Aorta (tissue), 5 donors: ENCODE results near the gene CXorf65. TPM values are rescaled to one million over a fixed set of nuclear protein-coding genes. Genes with fewer than 3 reads are reported as not detected.

Experiments used
- ATAC-seq: fragments of 200-7000 bp; cut with Tn5 transposase; one replicate; pipeline ENCODE4 v1.9.1; 2022; ENCODE audit warnings: moderate library complexity; ENCODE audit not compliant: low FRiP score
- DNase-seq, 2 donors: peaks; one replicate each; pipeline ENCODE4 v3.0.0-alpha.2; 2020
- H3K27ac ChIP-seq, 2 donors: one replicate each; pipeline ENCODE4 v1.5.1; 2013; ENCODE audit warnings: low read length in 2 of 2, mild to moderate bottlenecking in 2 of 2, moderate library complexity in 2 of 2, control low read depth in 1 of 2, inconsistent platforms in 1 of 2, low read depth in 1 of 2
- H3K27me3 ChIP-seq, 2 donors: one replicate each; pipeline ENCODE4 v1.6.1; 2013; ENCODE audit warnings: control low read depth in 1 of 2, low read length in 1 of 2, mild to moderate bottlenecking in 1 of 2, moderate library complexity in 1 of 2; ENCODE audit not compliant: insufficient read depth in 2 of 2, control insufficient read depth in 1 of 2
- H3K36me3 ChIP-seq, 2 donors: one replicate each; pipeline ENCODE4 v1.6.1; 2013; ENCODE audit warnings: control low read depth in 1 of 2, low read length in 1 of 2, mild to moderate bottlenecking in 1 of 2; ENCODE audit not compliant: insufficient read depth in 2 of 2, control insufficient read depth in 1 of 2
- H3K4me1 ChIP-seq, 2 donors: one replicate each; pipeline ENCODE4 v1.6.1; 2013; ENCODE audit warnings: low read length in 2 of 2, control low read depth in 1 of 2, mild to moderate bottlenecking in 1 of 2, moderate library complexity in 1 of 2; ENCODE audit not compliant: insufficient read depth in 2 of 2, control insufficient read depth in 1 of 2
- H3K4me3 ChIP-seq, 2 donors: one replicate each; pipeline ENCODE4 v1.5.1; 2013; ENCODE audit warnings: low read length in 2 of 2, control low read depth in 1 of 2, mild to moderate bottlenecking in 1 of 2
- H3K9me3 ChIP-seq: one replicate; pipeline ENCODE4 v1.6.1; 2013; ENCODE audit warnings: mild to moderate bottlenecking, low read length; ENCODE audit not compliant: control insufficient read depth
- WGBS, 2 donors: extraction: QIAGEN DNeasy Blood & Tissue Kit; methylation state at CpG; one replicate each; pipeline ENCODE4 v1.1.7; 2013; 5-methylcytosine and 5-hydroxymethylcytosine counted together
- intact Hi-C, 2 donors: fragments of 100-400 bp; cut with DNase I; formaldehyde crosslinking; loops; one replicate each; pipeline versions ENCODE4 v1.14.2 to v1.15.0; 2022
- polyA plus RNA-seq, 2 donors: library from polyadenylated mRNA; stranded (reverse); fragments of 200-250 nt; gene quantifications; one replicate each; pipeline ENCODE4 v1.2.3, GENCODE V29; 2013
- total RNA-seq, 2 donors: library from RNA; stranded (reverse); fragmentation: NEBNext Ultra II Directional; extraction: Animal tissue kit (Norgen Biotek cat#: 25700); gene quantifications; one replicate each; pipeline ENCODE4 v1.2.1, GENCODE V29; 2021
- donor health status: healthy with polysubstance abuse.
- donor health status: Bipolar disorder and iron deficiency.
- donor health status: DM: no; HTN: no; CAD: no.
- donor health status: DM: no; HTN: no; CAD: no.
- donor health status: DM: yes; HTN: yes; CAD: no.

Gene CXorf65
- total and polyA plus RNA-seq, 4 donors, result 0.26 TPM; not detected in 3

DNA sequence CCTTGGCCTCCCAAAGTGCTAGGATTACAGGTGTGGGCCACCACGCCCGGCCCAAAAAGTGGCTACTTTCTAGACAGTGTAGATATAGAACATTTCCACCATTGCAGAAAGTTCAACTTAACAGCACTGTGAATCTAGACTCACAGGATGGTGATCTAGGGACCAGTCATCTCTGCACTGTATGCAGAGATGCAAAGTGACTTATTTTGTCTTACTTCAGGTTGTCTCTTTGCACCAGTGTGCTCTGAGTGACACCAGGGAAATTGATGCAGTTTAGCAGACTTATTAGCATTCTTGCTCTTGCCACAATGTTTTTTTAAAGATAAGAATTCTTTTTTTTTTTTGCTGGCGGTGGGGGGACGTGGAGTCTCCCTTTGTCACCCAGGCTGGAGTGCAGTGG lies 23.7 kb downstream of the CXorf65 start:
- Histone ChIP-seq H3K36me3 (no peaks in the 10 kb centered on the region), H3K4me1 (no peaks in the 10 kb centered on the region), H3K9me3 (no peaks in the 10 kb centered on the region), H3K27ac (no peak overlapping the region), H3K27me3 (no peaks in the 10 kb centered on the region), H3K4me3 (no peak overlapping the region)
- ATAC-seq, result no peak
- DNase-seq, result no peak
- intact Hi-C loops, result no loop called here
- 45 to 51% methylated on average over 4 of the region's 4 CpGs for WGBS, 2 donors

DNA sequence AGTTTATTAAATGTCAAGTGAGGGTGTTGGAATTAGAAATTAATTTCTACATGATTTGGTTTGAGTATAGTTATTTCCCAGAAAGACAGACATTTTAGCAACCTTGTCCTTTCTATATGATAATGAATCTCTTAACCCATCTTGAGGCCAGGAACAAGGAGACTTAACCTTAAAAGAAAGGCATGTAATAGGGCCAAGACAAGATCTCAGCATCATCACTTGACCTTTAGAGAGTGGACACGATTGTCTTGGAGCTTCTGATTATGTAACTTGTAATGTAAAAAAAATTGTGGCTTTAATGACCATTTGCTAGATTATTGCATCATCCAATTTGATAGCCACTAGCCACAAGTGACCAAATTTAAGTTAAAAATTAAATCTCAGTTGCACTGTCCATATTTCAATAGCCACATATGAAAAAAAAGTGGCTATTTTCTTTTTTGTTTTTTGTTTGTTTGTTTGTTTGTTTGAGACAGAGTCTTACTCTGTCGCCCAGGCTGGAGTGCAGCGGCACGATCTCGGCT lies 24.4 kb downstream of the CXorf65 start:
- Histone ChIP-seq H3K4me1 (no peaks in the 10 kb centered on the region), H3K36me3 (no peaks in the 10 kb centered on the region), H3K4me3 (no peak overlapping the region), H3K27me3 (no peaks in the 10 kb centered on the region), H3K9me3 (no peaks in the 10 kb centered on the region), H3K27ac (no peak overlapping the region)
- ATAC-seq (no peak), DNase-seq (no peak)
- 79 to 86% methylated on average over 5 of the region's 5 CpGs for WGBS, 2 donors
- intact Hi-C loops, result no loop called here

DNA sequence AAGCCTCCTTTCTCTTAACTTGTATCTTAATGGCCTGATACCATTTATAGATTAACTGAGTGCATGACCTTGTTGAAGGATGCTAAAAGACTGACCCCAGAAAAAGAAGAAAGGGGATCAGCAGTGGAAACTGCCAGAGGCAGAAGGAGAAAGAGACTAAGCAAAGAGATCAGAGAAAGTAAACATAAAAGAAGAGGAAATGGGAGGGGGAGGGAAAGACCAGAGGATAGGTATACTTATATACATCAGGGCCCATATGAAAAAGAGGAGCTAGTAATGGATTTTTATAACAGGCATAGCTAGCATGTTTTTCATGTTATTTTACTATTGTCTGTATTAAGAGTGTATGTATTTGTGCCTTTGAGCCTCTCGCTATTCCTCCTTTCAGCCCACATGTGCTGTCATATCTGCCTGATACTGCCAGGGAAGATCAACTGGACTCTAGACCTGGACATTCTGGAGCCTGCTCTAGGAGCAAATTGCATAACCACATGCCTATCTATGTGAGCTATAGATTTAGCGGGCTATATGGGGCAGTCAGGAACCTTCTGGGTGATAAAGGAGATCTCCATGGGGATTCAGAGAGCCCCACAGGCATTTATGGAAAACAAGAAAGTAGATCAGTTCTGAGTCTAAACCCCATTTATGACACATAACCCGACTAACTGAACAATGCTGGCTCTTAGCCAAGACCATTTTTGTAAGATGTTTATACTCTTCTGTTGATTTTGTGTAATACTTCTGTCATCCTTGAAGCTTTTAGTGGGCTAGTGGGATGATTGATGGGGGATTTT lies 25.0 kb downstream of the CXorf65 start:
- DNase-seq (no peak), ATAC-seq (no peak)
- WGBS, 2 donors, result 39 to 41% methylated on average over 3 of the region's 3 CpGs
- H3K27ac ChIP-seq, result no peak overlapping the region
- H3K9me3 ChIP-seq, result no peaks in the 10 kb centered on the region
- intact Hi-C loops, result no loop called here
- no peaks in the 10 kb centered on the region for H3K4me1 ChIP-seq
- H3K27me3 ChIP-seq, result no peaks in the 10 kb centered on the region
- H3K36me3 ChIP-seq, result no peaks in the 10 kb centered on the region
- H3K4me3 ChIP-seq, result no peak overlapping the region

DNA sequence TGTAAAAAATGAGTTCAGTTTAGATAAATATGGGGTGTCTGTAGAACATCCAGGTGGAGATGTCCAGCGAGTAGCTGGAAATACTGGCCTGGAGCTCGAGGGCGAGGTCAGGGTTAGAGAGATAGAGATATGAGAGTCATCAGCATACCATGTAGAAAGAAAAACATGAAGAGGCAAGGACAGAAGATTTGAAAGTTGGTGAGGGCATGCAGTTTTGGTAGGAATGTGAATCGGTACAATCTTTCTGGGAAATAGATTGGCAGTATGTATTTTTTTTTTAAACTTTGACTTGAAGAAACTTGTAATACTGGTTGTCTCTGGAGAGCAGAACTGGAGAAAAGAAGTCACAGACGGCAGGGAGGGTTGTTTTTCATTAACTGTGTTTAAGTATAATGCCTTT lies 36.0 kb downstream of the CXorf65 start:
- DNase-seq (no peak), ATAC-seq (no peak)
- WGBS, 2 donors, result 60 to 76% methylated on average over 5 of the region's 5 CpGs
- Histone ChIP-seq H3K4me3 (no peak overlapping the region), H3K36me3 (no peaks in the 10 kb centered on the region), H3K27ac (no peak overlapping the region), H3K27me3 (no peaks in the 10 kb centered on the region), H3K4me1 (no peaks in the 10 kb centered on the region), H3K9me3 (no peaks in the 10 kb centered on the region)
- intact Hi-C loops, result no loop called here

DNA sequence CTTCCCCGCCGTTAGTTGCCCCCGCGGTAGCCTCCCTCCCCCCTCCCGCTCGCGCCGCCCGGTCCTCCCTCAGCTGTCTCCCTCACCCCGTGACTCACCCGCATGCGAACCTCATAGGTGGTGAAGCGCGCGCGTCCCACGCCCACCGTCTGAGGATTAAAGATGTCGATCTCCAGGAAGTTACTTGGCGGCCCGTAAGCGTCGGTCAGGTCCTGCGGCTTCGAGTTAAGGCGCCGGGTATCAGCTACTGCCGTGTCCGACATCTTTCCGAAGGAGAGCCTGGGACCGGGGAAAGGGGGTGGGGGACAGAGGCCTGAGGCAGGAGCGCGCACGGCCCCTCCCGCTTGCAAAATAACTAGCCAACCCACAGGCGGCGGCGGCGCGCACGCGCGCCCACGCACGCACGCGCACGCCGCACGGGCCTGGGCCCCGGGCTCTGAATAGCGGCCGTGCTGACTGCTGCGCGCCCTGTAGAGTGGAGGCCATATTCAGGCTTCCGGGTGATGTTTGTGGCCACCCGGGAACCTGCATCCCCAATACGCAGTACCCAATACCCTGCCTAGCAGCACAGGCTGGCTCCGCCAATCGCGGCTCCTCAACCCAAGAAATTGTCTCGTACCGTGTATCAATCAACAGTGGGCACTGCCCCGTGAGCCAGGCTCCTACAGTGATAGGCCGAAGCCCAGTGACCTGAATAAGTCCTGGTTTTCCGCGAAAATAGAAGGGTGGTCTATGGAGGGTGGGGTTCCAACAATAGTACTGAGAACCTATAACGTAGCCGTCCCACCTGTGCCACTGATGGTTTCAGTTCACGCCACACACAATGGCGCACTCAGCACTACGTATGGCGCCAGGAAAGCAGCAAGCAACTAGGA lies 38.3 kb downstream of the CXorf65 start, which contains the start of gene SNX12:
SNX12 (minus strand) TSS at position 291 of the 875 bp plus-strand sequence; CDS start at position 263, 28 bp downstream.
- peak; percentile 99 for ATAC-seq
- Histone ChIP-seq H3K4me1 (no peaks in the 10 kb centered on the region), H3K27me3 (no peaks in the 10 kb centered on the region), H3K36me3 (no peaks in the 10 kb centered on the region), H3K4me3 (peak within 1 kb of the TSS; percentile 41 to 94), H3K9me3 (no peaks in the 10 kb centered on the region), H3K27ac (peak within 1 kb of the TSS in 1 of 2 donors; percentile 86)
- peak; percentile 93 to 95 for DNase-seq
- intact Hi-C loops, result no loop called here
- WGBS, 2 donors, result 1 to 31% methylated on average over 73 of the region's 73 CpGs

DNA sequence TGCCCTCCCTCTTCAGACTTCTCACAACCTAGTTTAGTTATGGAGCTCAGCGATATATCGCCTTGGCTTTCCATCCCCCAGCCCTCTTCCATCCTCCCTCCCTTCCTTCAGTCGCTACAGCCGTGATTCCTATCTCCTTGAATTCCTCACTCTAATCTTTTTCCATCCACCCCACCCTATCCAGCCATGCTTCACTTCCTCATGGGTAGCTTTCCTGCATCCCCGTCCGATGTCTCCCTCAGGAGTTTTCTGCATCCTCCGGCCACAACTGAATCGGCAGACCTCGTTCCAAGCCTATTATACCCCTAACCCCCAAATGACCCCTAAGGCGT lies 38.9 kb downstream of the CXorf65 start:
- no peaks in the 10 kb centered on the region for H3K36me3 ChIP-seq
- WGBS, 2 donors, result 0 to 32% methylated on average over 10 of the region's 10 CpGs
- peak overlapping the region; percentile 41 to 94 for H3K4me3 ChIP-seq
- peak overlapping the region in 1 of 2 donors; percentile 86 for H3K27ac ChIP-seq
- H3K27me3 ChIP-seq, result no peaks in the 10 kb centered on the region
- intact Hi-C loops, result no loop called here
- H3K4me1 ChIP-seq, result no peaks in the 10 kb centered on the region
- DNase-seq (no peak), ATAC-seq (peak; percentile 26)
- H3K9me3 ChIP-seq, result no peaks in the 10 kb centered on the region

DNA sequence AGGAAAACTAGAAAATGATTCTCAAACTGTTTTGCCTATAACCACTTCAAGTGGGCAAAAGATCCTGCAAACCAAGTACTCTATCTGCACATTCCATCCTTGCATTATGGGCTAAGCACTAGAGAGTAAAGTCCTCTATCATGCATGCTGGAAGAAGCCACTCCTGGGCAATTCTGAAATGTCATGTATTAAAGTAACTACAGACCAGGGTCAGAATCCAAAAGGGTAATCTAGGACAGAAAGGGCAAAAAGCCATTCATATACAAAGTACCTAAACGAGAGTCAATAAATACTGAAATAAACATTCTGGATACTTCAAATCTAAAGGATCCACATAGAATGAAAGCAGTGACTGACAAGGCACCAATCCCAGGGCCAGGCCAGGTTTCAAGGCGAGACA lies 39.5 kb downstream of the CXorf65 start:
- ATAC-seq (no peak), DNase-seq (no peak)
- Histone ChIP-seq H3K36me3 (no peaks in the 10 kb centered on the region), H3K9me3 (no peaks in the 10 kb centered on the region), H3K27me3 (no peaks in the 10 kb centered on the region), H3K4me3 (peak overlapping the region; percentile 41 to 94), H3K27ac (no peak overlapping the region), H3K4me1 (no peaks in the 10 kb centered on the region)
- 2 to 29% methylated on average over 2 of the region's 2 CpGs for WGBS, 2 donors
- intact Hi-C loops, result no loop called here

DNA sequence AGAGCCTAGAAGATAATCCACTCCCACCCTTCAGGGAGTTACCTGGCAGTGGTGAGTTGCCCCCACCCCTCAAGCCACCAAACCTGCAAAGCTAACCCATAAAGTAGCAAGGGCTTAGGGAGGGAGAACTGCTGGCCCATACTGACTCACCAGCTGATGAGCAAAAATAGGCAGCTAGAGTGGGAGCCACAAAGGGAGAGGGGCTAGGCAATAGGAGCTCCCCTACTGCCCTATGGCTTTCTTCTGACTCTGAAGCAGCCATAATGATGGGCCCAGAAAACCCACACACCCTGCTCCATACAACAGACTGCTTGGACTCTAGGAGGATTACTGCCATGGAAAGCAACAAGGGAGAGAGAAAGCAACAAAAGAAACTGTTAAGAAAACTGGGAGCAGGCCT lies 46.4 kb downstream of the CXorf65 start:
- DNase-seq (no peak), ATAC-seq (no peak)
- Histone ChIP-seq H3K9me3 (no peaks in the 10 kb centered on the region), H3K4me1 (no peaks in the 10 kb centered on the region), H3K36me3 (peaks cover 0 to 5% of the 10 kb centered on the region in 2 donors), H3K27ac (no peak overlapping the region), H3K27me3 (no peaks in the 10 kb centered on the region), H3K4me3 (no peak overlapping the region)
- intact Hi-C loops, result no loop called here
